HFFc6 (cell line): ENCODE data around the gene MOSMO. TPM values are rescaled to one million over a fixed set of nuclear protein-coding genes. Genes with fewer than 3 reads are reported as not detected.
A peak's percentile ranks its signal among the peaks of the same experiment; 100 is the strongest.

Experiments used
- DNase-seq: peaks from one replicate; pipeline ENCODE4 v3.0.0-alpha.2; 2018
- H3K27ac Mint-ChIP-seq: 2 replicates; pipeline ENCODE4 v1.8.0; 2020; ENCODE audit warnings: mild to moderate bottlenecking, mixed read lengths
- H3K27me3 Mint-ChIP-seq: 2 replicates; pipeline ENCODE4 v1.8.0; 2021; ENCODE audit warnings: mild to moderate bottlenecking, moderate library complexity, mixed read lengths; ENCODE audit not compliant: insufficient read depth
- H3K36me3 Mint-ChIP-seq: 2 replicates; pipeline ENCODE4 v1.8.0; 2021; ENCODE audit warnings: low read depth, mixed read lengths
- H3K4me1 Mint-ChIP-seq: 2 replicates; pipeline ENCODE4 v1.8.0; 2020; ENCODE audit warnings: low read depth, mixed read lengths
- H3K4me3 Mint-ChIP-seq: 2 replicates; pipeline ENCODE4 v1.8.0; 2020; ENCODE audit warnings: mild to moderate bottlenecking, moderate library complexity, mixed read lengths
- H3K9me3 Mint-ChIP-seq: 2 replicates; pipeline ENCODE4 v1.8.0; 2020; ENCODE audit warnings: mild to moderate bottlenecking, mixed read lengths
- total RNA-seq, 6 experiments: library from RNA; stranded (reverse); fragmentation: NEBNext Ultra II Directional; extraction: Animal tissue kit (Norgen Biotek cat#: 25700); gene quantifications; 2 replicates in 1 of 6; 3 replicates in 5 of 6; pipeline ENCODE4 v1.2.3, GENCODE V29; 2021
- TF ChIP-seq, protein P1 (sequence below): fragments of 200-600 bp; sonication (generic); IDR thresholded peaks from 2 replicates; pipeline ENCODE4 v1.5.0; 2021; ENCODE audit warnings: antibody characterized with exemption, mild to moderate bottlenecking

MOSMO gene
- total RNA-seq, 6 experiments from 2014 or later = 16.9 to 28.2 (median 22.7) TPM

DNA sequence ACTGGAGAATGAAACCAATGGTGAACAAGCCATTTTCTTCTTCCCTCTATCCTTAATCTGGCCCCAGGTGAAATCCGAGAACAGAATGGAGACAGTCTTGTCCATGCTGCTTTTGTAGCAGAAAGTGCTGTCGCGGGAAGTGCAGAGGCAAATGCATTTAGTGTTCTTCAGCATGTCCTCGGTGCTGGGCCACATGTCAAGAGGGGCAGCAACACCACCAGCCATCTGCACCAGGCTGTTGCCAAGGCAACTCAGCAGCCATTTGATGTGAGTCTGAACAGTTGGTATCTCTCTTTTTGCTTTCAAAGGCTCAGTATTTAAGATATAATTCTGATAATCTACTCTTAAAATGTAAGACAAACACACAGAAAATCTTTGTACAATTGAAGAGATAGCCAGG is 36.1 kb upstream of the MOSMO start:
- DNase-seq = no peak
- Mint-ChIP-seq H3K4me1 (no peaks in the 10 kb centered on the region), H3K27me3 (no peaks in the 10 kb centered on the region; the same call in 1 of the 2 replicates), H3K9me3 (no peaks in the 10 kb centered on the region), H3K27ac (no peak overlapping the region), H3K4me3 (no peak overlapping the region), H3K36me3 (peaks cover 24% of the 10 kb centered on the region)
- TF ChIP-seq, protein P1, sequence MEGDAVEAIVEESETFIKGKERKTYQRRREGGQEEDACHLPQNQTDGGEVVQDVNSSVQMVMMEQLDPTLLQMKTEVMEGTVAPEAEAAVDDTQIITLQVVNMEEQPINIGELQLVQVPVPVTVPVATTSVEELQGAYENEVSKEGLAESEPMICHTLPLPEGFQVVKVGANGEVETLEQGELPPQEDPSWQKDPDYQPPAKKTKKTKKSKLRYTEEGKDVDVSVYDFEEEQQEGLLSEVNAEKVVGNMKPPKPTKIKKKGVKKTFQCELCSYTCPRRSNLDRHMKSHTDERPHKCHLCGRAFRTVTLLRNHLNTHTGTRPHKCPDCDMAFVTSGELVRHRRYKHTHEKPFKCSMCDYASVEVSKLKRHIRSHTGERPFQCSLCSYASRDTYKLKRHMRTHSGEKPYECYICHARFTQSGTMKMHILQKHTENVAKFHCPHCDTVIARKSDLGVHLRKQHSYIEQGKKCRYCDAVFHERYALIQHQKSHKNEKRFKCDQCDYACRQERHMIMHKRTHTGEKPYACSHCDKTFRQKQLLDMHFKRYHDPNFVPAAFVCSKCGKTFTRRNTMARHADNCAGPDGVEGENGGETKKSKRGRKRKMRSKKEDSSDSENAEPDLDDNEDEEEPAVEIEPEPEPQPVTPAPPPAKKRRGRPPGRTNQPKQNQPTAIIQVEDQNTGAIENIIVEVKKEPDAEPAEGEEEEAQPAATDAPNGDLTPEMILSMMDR = no peak

DNA sequence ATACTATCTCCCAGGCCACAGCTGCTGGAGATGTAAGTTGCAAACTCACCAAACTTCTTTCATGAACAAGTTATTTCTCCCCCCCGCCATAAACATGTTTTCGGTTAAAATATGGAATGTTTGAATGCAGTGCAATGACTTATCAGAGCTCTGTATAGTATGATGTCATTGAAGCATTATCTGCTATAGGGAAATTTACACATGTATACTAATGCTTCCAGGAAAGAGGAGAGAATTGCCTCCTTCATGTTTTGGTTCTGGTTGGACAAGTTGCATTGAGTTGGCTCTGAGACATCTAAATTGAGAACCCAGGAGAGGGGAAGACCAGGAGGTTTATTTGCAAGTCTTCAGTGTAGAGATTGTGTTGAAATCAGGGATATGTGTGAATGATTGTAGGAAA is 34.0 kb upstream of the MOSMO start:
- Mint-ChIP-seq H3K9me3 (no peaks in the 10 kb centered on the region), H3K27ac (no peak overlapping the region), H3K36me3 (peaks cover 18% of the 10 kb centered on the region), H3K4me3 (no peak overlapping the region), H3K27me3 (no peaks in the 10 kb centered on the region; the same call in none of the 2 replicates), H3K4me1 (no peaks in the 10 kb centered on the region)
- TF ChIP-seq, protein P1 = no peak
- no peak for DNase-seq

DNA sequence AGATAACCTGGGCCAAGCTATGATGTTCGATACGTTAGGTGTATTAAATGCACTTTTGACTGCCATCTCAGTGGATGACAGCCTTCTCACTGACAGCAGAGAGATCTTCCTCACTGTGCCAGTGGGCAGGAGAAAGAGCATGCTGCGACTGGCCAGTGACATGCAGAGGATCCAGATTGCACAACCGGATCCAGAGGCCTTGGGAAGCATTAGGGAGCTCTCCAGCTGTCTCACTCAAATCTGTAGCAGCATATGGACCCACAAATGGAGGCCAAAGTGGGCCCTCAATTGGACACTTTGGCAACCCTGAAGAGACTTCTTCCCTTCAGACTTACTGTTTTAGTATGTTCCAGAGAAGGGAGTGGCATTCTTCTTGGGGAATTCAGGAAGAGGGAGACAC is 27.9 kb upstream of the MOSMO start:
- Mint-ChIP-seq H3K9me3 (no peaks in the 10 kb centered on the region), H3K4me3 (no peak overlapping the region), H3K4me1 (no peaks in the 10 kb centered on the region), H3K36me3 (peaks cover 32% of the 10 kb centered on the region), H3K27me3 (no peaks in the 10 kb centered on the region; the same call in 1 of the 2 replicates), H3K27ac (no peak overlapping the region)
- TF ChIP-seq, protein P1 = no peak
- DNase-seq = no peak

DNA sequence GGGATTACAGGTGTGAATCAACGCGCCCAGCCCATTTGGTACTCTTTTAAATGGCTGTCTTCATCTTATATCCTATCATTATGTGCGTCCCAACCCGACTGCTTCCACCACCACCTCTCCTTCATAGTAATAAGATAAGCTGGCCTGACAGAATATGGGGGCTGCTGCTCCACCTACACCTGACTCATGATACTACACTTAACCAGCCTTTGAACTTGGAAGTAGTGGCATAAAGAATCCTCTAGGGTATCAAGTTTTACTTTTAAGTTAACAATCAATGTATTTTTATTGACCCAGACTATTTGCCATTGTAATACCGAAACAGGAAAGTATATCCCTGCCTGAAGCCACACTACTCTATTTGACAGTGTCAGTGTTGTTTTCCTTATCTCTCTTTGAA is 25.8 kb upstream of the MOSMO start:
- H3K36me3 Mint-ChIP-seq = peaks cover 41% of the 10 kb centered on the region
- H3K4me3 Mint-ChIP-seq = no peak overlapping the region
- peaks cover 5% of the 10 kb centered on the region; the same call in 1 of the 2 replicates for H3K4me1 Mint-ChIP-seq
- DNase-seq = no peak
- H3K27ac Mint-ChIP-seq = no peak overlapping the region
- H3K9me3 Mint-ChIP-seq = no peaks in the 10 kb centered on the region
- TF ChIP-seq, protein P1 = peak; percentile 25; the same call in 1 of the 2 replicates
- H3K27me3 Mint-ChIP-seq = no peaks in the 10 kb centered on the region

DNA sequence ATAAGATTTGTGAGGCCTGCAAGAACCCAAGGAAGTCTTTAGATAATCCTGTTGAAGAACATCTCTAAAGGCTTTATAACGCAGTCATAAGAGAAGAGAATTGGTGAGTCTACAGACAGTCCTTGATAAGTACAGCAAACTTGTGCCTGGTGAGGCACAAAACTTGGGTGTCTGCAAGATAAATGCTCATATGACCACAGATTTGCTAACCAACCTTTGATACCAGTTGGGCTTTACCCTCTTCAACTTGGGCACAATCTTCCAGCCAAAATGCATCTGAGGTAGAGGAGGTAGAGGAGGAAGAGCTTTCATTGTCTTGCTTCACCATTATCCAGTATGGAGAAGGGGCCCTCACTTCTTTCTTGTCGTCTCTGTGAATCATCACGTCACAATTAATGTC is 23.8 kb upstream of the MOSMO start:
- H3K27ac Mint-ChIP-seq = no peak overlapping the region

More for the DNA sequence above, 23.8 kb upstream of the MOSMO start:
- Mint-ChIP-seq H3K9me3 (no peaks in the 10 kb centered on the region), H3K4me3 (no peak overlapping the region), H3K4me1 (peaks cover 15% of the 10 kb centered on the region), H3K36me3 (peaks cover 42% of the 10 kb centered on the region), H3K27me3 (no peaks in the 10 kb centered on the region)
- no peak for DNase-seq
- TF ChIP-seq, protein P1 = no peak
